GM12892 (cell line): Measurements from ENCODE around the gene FAAH2.

Source experiments
- POLR2A ChIP-seq: IDR thresholded peaks from 2 replicates; pipeline ENCODE4 v1.6.1; 2011; ENCODE audit warnings: low read depth, low read length, control low read depth
- POLR2AphosphoS5 ChIP-seq: IDR thresholded peaks from 2 replicates; pipeline ENCODE4 v1.6.1; 2011; ENCODE audit warnings: low read depth, low read length, control low read depth
- TAF1 ChIP-seq: IDR thresholded peaks from 2 replicates; pipeline ENCODE4 v1.6.1; 2011; ENCODE audit warnings: low read depth, mild to moderate bottlenecking, control low read depth, low read length, borderline replicate concordance

- TF ChIP-seq POLR2A (no peak), POLR2AphosphoS5 (no peak), TAF1 (no peak)
Measured at GRCh38 chrX:57380026-57380796, 93.7 kb downstream of the FAAH2 start.
